Omental fat pad (tissue), 4 donors: ENCODE results near the gene KISS1. TPM values are rescaled to one million over a fixed set of nuclear protein-coding genes. Genes with fewer than 3 reads are reported as not detected.

ENCODE experiments used
- ATAC-seq: fragments of 150-250 bp; one replicate; pipeline ENCODE4 v1.9.1; 2016; ENCODE audit warnings: mild to moderate bottlenecking, moderate library complexity; ENCODE audit not compliant: low FRiP score
- DNase-seq: peaks from one replicate; pipeline ENCODE4 v3.0.0-alpha.2; 2019; ENCODE audit warnings: low spot score
- total RNA-seq, 4 donors: library from RNA; depleted of rRNA; stranded (reverse); fragments of >200 nt; gene quantifications; one replicate each; pipeline ENCODE4 v1.1.0, GENCODE V29; 2016
- TF ChIP-seq, protein P1 (sequence below), 3 donors: fragments of 450-650 bp; IDR thresholded peaks; one replicate each; pipeline ENCODE4 v1.5.1; 2016 to 2017; ENCODE audit warnings: antibody characterized with exemption in 3 of 3, mild to moderate bottlenecking in 3 of 3, moderate library complexity in 2 of 3

KISS1 gene
- total RNA-seq, 4 donors from 2014 or later, result not detected

DNA sequence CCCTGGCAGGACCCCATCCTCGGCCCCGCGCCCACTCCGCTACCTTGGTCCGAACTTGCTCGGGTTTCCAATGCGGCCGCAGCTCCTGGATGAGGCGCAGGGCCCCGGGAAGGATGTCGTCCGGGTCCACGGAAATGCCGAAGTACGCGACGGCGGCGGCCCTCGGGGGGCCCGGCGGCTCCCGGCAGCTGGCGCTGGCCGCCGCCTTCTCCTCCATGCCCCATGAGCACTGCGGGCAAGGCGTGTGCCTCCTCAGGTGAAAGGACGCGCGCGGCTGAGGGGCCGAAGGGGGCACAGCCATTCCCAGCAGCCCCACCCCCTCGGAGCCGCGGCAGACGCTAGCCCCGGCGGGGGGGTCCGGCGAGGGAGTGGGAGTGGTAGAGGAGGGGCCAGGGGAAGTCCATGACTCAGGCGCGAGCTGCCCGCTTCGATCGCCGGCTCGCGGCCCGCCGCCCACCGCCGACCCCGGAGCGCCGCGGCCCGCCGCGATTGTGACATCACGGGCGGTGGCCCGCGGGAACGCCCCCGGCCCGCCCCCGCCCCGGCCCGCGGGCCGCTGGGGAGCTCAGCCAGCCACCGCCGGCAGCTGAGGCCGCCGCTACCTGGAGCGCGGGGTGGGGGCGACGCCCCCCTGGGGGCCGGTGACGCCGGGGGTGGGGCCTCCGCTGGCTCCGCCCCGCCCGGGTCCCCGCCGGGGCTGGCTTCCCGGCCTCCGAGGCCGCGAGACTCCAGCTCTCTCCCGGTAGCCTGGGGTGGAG, 44.6 kb downstream of the KISS1 start, which contains the start of gene ETNK2:
TSS of gene ETNK2 (minus strand) at position 493 of the 758 bp plus-strand sequence. CDS start at position 301, 192 bp downstream.
- ATAC-seq, result peak; percentile 78
- no peak for DNase-seq

DNA sequence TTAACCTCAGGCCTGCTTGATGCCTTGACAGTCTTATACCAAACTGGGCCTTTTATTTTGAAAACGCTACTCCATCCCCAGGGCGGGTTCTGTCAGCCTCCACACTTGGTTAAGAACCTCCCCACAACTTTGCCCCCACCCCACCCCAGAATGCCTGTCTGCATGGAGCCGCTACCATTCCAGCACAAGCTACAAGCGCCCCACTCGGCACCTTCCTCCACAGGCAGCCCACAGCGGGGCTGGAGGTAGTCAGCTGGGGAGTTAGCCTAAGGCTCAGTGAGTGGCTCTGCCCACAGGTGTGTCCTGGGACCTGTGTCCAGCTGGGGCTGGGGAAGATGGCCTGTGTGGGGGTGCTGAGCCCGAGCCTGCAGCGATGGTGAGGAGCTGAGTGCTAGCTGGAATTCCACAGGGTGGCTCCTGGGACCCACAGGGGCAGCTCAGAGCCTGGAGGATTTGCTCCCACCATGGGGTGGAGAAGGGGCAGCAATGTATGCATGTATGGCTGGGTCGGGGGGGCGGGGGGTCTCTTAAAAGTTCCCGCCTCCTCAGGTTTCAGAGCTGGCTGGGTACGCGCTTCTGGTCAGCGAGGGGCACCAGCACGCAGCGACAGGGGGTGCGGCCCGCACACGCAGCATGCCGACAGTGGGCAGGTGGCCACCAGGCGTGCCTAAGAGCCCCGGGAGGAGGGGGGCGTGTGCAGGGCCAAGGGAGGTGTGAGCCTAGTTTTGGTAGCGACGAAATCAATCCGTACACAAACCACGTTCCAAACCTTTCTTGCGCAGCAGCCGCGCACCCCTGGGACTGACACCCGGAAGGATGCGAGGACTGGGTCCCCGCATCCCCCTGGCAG, 45.4 kb downstream of the KISS1 start:
- DNase-seq, result no peak
- ATAC-seq, result peak; percentile 28
- TF ChIP-seq, protein P1, sequence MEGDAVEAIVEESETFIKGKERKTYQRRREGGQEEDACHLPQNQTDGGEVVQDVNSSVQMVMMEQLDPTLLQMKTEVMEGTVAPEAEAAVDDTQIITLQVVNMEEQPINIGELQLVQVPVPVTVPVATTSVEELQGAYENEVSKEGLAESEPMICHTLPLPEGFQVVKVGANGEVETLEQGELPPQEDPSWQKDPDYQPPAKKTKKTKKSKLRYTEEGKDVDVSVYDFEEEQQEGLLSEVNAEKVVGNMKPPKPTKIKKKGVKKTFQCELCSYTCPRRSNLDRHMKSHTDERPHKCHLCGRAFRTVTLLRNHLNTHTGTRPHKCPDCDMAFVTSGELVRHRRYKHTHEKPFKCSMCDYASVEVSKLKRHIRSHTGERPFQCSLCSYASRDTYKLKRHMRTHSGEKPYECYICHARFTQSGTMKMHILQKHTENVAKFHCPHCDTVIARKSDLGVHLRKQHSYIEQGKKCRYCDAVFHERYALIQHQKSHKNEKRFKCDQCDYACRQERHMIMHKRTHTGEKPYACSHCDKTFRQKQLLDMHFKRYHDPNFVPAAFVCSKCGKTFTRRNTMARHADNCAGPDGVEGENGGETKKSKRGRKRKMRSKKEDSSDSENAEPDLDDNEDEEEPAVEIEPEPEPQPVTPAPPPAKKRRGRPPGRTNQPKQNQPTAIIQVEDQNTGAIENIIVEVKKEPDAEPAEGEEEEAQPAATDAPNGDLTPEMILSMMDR (IDR thresholded peaks at IDR 0.05), result no peak

More for the DNA sequence above, 44.6 kb downstream of the KISS1 start, which contains the start of gene ETNK2:
- TF ChIP-seq, protein P1 (IDR thresholded peaks at IDR 0.05), result no peak

DNA sequence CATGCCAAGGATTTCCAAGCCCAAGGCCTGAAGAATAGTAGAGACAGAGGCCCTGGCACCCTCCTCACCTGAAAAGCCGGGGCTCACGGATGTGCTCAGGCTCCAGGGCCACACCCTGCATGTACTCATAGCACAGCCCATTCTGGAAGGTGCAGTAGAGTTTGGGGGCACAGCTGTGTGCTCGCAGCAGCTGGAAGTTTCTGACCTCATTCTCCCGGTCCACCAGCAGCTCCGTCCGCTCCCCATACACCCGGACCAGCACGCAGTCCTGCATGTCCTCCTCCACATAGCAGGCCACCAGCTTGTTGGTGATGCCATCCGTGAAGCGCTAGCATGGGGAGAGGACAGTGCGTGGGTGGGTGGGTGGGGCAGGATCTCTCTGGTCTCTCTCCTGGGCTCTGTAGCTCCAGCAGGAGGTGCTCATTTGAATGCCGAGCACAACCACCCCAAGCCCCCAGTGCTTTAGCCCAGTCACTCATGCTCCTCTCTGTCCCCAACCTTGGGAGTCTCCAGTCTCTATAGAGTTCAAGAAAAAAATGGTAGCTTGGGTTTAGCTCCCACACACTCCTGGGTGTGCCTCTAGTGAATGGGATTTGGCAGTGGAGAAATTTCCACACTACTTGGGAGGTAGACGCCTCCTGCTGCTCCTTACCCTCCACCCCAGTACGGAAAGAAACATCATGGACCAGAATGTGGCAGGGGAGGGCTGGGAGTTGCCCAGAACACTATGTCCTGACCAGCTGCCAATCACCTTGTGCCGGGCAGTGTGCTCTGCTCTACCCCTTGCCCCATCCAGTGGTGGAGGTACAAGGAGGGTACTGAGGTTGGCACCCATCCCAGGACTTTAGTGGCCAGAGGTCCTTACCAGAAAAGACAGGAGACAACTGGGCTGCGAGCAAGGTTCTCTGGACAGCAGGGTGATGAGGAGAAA, 46.4 kb downstream of the KISS1 start:
- TF ChIP-seq, protein P1 (IDR thresholded peaks at IDR 0.05), result no peak
- ATAC-seq, result peak; percentile 31
- no peak for DNase-seq

DNA sequence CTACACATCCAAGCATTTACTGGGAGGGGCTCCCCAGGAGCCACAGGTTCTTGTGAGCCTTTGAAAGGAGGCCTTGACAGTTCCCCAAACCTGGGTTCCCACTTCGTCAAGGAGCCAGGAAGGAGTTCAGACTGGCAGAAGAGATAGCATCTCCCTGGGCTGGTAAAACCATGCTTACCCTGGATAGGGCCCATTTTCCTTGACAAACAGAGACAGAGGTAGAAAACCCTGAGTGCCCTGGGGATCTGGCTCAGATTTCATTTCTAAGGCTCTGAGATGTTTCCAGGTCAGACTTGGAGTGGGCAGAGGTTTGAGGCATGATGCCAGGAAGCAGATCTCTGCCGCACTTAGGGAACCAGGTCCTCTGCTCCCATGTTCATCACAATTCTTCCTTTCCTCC, 47.2 kb downstream of the KISS1 start:
- DNase-seq (no peak), ATAC-seq (no peak)
- TF ChIP-seq, protein P1 (IDR thresholded peaks at IDR 0.05), result no peak

DNA sequence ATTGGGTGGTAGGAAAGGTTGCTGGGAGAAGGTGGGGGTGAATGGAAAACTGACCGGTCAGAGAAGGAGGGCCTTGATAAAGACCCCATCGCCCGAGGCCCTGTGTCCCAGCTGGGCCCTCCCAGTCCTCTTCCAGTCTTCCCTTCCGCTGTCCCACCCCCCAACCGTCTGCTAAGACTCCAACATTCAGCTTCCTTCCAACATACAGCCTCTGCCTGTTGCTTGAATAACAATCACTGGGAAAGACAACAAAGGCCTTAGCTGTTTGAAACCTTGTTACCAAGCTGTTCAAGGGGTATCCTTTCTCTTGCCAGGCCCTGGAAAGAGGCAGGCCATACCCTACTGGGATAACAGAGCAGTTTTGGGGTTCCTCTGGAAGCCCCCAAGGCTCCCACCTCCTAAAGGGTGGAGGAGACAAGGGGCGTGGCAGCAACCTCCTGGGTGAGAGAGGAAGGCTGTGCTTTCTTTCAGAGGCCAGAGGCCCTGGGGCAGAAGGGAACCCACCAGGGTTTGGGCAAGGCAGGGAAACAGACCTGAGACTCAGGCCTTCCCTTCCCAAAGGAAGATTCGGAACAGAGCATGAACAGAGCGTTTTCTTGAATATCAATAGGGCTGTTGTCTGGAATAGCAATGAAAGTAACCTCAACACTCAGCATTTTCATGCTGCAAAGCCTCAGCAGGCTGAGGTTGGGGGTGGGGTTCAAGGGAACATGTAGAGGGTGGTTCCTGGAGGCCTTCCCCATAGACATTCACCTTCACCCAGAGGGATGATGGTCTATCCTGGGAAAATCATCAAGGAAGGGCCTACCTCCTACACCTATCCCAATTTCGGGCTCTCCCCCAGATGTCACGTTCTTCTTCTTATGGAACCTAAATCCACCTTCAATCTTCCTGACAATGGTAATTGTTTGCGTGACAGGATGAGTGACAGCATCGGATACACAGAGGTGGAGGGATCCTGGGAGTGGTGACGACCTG, 48.6 kb downstream of the KISS1 start:
- DNase-seq, result no peak
- TF ChIP-seq, protein P1 (IDR thresholded peaks at IDR 0.05), result no peak
- ATAC-seq, result no peak
